Activated CD4-positive, alpha-beta T cell treated with anti-CD3 and anti-CD28 coated beads for 36 hours (primary cell): ENCODE measurements around the gene BCAP31. TPM values are rescaled to one million over a fixed set of nuclear protein-coding genes. Genes with fewer than 3 reads are reported as not detected.

Experiments used
- ATAC-seq: fragments of 200-7000 bp; cut with Tn5 transposase; one replicate; pipeline ENCODE4 v1.10.0; 2021; ENCODE audit warnings: mild to moderate bottlenecking, moderate library complexity
- CTCF ChIA-PET: fragments of 350-600 bp; sonication (Branson Sonifier 250); formaldehyde crosslinking; loops from one replicate; lab custom pipeline; 2021; ENCODE audit warnings: antibody characterized with exemption; lab: Charles Lee
- POLR2A ChIA-PET: fragments of 350-600 bp; sonication (Branson Sonifier 250); formaldehyde crosslinking; loops from one replicate; lab custom pipeline; 2021; ENCODE audit warnings: antibody characterized with exemption, inconsistent platforms; lab: Charles Lee
- DNase-seq: peaks from one replicate; pipeline ENCODE4 v3.0.0-alpha.2; 2020
- H3K27ac Mint-ChIP-seq: one replicate; pipeline ENCODE4 v1.8.0; 2021; ENCODE audit warnings: mixed read lengths
- H3K27me3 Mint-ChIP-seq: one replicate; pipeline ENCODE4 v1.8.0; 2021; ENCODE audit warnings: mixed read lengths
- H3K36me3 Mint-ChIP-seq: one replicate; pipeline ENCODE4 v1.8.0; 2021; ENCODE audit warnings: low read depth, mixed read lengths
- H3K4me1 Mint-ChIP-seq: one replicate; pipeline ENCODE4 v1.8.0; 2021; ENCODE audit warnings: mixed read lengths
- H3K4me3 Mint-ChIP-seq: one replicate; pipeline ENCODE4 v1.8.0; 2021; ENCODE audit warnings: mild to moderate bottlenecking, moderate library complexity, mixed read lengths
- H3K9me3 Mint-ChIP-seq: one replicate; pipeline ENCODE4 v1.8.0; 2021; ENCODE audit warnings: low read depth, mixed read lengths
- intact Hi-C, 2 experiments: fragments of 100-400 bp; cut with DNase I in 1 of 2; cut with micrococcal nuclease in 1 of 2; formaldehyde crosslinking; loops; one replicate each; pipeline versions ENCODE4 v1.14.2 to v1.15.1; 2022 to 2024; cut with DNase I, micrococcal nuclease
- total RNA-seq, 2 experiments: library from RNA; stranded (reverse); gene quantifications; one replicate each; pipeline ENCODE4 v1.2.3, GENCODE V29; 2021

Gene BCAP31
- total RNA-seq, 2 experiments from 2014 or later, result 78.0 to 106 TPM

DNA sequence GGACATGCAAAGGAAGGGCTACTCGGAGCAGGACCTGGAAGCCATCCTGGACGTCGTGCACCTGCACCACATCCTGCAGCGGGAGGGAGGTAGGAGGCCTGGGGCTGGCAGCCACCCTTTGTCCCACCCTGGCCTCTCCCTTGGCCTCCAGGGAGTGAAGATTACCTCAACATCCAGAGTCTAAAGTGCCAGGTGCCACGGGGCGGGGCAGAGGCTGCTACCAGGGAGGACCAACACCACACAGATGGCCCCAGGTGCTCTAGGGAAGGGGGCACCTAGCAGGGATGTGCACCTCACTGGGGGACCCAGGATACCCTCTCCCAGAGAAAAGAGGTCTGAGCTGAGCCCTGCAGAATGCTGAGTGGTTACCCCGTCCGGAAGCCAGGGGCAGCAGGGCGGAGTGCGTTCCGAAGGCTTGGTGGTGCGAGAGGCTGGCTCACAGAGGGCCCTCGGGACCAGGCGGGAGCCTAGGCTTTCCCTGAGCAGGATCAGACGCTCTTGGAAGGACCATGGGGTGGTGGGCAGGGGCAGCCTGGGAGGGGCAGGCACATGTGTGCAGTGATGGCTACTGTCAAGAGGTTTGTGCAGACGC is 16.5 kb upstream of the BCAP31 start:
- intact Hi-C loops, result no loop called here
- Mint-ChIP-seq H3K27ac (peak overlapping the region; percentile 74), H3K9me3 (no peaks in the 10 kb centered on the region), H3K4me1 (peaks cover 18% of the 10 kb centered on the region), H3K4me3 (no peak overlapping the region), H3K36me3 (no peaks in the 10 kb centered on the region), H3K27me3 (peaks cover 5% of the 10 kb centered on the region)
- DNase-seq (no peak), ATAC-seq (no peak)
- ChIA-PET CTCF (no interaction called here), POLR2A (no interaction called here)

DNA sequence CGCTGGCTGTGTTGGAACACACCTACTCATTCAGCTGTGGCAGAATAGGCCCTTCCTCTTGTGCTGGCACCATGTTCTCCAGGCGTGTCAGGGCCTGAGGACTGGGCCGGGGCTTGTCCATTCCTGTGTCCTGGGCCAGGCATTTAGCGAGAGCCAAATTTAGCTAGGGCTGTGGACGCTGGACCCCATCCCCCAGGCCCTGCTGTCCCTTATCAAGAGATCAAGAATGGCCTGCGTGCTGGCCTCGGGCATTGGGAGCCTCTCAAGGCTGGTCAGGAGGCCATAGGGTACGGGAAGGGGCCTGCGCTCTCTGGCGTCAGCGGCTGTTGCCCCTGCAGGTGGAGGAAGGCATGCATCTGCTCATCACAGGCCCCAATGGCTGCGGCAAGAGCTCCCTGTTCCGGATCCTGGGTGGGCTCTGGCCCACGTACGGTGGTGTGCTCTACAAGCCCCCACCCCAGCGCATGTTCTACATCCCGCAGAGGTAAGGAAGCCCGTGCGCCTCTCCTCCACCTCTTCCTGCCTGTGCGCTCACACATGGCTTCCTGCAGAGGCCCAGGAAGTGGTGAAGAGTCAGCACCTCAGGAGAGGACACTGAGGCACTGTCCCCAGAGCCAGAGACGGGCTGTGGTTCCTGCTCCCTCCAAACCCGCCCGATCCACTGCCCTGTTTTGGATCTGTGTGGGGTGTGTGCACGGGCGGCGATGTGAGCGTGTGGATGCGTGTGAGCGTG is 15.7 kb upstream of the BCAP31 start:
- ATAC-seq (peak; percentile 77), DNase-seq (peak; percentile 34)
- Mint-ChIP-seq H3K27ac (peak overlapping the region; percentile 74), H3K4me3 (no peak overlapping the region), H3K9me3 (no peaks in the 10 kb centered on the region), H3K4me1 (peaks cover 26% of the 10 kb centered on the region), H3K27me3 (peaks cover 3% of the 10 kb centered on the region), H3K36me3 (no peaks in the 10 kb centered on the region)
- CTCF ChIA-PET, result interaction anchor here (0.5 to 0.8 kb wide), 2 partner anchors 50 to 201 kb away, joined by 3 read pairs; no protein-coding TSS in a partner anchor
- intact Hi-C loops, result no loop called here
- POLR2A ChIA-PET, result no interaction called here

DNA sequence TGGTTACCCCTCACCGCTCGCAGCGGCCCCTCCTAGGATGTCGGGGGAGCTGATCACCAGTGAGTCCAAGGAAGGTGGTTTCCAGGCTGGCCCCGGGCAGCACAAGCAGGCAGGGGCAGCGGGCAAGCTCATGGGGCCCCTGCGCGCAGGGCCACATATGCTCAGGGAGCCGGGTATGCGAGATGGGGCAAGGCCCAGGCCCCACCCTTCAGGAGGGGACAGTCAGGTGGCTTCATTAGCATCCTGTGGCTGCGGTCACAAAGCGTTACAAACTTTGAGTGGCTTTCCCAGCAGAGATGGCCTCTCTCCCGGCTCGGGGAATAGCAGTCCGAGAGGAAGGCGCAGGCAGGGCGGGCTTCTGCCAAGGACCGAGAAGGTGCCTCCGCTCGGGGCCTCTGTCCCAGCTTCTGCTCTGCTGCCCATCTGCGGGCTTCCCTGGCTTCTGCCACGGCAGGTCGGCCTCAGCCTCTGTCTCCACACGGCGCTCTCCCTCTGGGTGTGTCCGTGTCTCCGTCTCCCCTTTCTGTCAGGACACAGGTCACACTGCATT is 13.9 kb upstream of the BCAP31 start:
- ATAC-seq (no peak), DNase-seq (no peak)
- peaks cover 3% of the 10 kb centered on the region for H3K36me3 Mint-ChIP-seq
- POLR2A ChIA-PET, result no interaction called here
- CTCF ChIA-PET, result no interaction called here
- peaks cover 27% of the 10 kb centered on the region for H3K4me1 Mint-ChIP-seq
- H3K27ac Mint-ChIP-seq, result no peak overlapping the region
- H3K9me3 Mint-ChIP-seq, result no peaks in the 10 kb centered on the region
- intact Hi-C loops, result no loop called here
- no peak overlapping the region for H3K4me3 Mint-ChIP-seq
- no peaks in the 10 kb centered on the region for H3K27me3 Mint-ChIP-seq

DNA sequence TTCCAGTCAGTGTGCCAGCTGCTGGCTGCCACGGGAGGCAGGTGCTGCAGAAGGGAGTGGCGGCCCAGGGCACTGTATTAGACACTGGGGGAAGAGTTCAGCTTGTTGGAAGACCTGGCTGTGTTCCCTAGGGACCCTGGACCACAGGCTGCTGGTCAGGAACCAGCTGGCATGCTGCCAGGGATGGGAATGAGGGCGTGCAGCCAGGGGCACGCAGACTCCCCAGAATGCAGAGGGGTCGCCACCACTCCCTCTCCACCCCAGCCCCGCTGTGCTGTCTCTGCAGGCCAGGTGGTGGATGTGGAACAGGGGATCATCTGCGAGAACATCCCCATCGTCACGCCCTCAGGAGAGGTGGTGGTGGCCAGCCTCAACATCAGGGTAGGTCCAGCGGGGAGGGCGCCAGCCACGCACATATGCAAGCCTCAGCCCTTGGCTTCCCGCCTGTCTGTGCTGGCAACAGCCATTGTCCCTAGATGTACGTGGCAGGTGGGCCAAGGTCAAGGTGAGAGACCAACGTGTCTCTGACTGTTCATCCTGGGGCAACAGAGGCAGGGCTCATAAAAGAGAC is 12.8 kb upstream of the BCAP31 start:
- POLR2A ChIA-PET, result no interaction called here
- Mint-ChIP-seq H3K4me1 (peaks cover 28% of the 10 kb centered on the region), H3K36me3 (peaks cover 3% of the 10 kb centered on the region), H3K4me3 (no peak overlapping the region), H3K9me3 (no peaks in the 10 kb centered on the region), H3K27me3 (no peaks in the 10 kb centered on the region), H3K27ac (no peak overlapping the region)
- DNase-seq (no peak), ATAC-seq (no peak)
- intact Hi-C loops, result no loop called here
- CTCF ChIA-PET, result interaction anchor here (0.5 kb wide), 1 partner anchor 70 kb away, joined by 3 read pairs; no protein-coding TSS in a partner anchor

DNA sequence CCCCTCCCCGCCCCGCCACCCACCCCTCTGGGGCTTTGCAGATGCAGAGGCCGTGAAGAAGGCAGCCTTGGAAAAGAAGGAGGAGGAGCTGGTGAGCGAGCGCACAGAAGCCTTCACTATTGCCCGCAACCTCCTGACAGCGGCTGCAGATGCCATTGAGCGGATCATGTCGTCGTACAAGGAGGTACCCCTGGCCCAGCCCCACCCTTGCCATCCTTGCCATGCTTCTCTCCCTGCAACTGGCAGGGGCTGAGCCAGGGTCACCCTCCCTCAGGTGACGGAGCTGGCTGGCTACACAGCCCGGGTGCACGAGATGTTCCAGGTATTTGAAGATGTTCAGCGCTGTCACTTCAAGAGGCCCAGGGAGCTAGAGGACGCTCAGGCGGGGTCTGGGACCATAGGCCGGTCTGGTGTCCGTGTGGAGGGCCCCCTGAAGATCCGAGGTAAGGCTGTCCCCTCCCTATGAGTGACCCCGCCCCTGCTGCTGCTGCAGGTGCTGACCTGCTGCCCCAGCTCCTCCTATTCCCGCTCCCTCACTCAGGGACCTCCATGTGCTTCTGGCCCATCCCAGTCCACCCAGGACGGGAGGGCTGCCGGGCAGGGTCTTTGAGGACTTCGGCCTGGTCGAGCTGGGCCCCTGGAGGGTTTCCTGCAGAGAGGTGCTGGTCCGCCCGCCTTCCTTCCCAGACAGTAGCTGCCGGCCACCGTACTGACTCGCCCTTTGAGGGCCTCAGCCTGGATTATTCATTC is 12.1 kb upstream of the BCAP31 start:
- no peaks in the 10 kb centered on the region for H3K27me3 Mint-ChIP-seq
- no peak for ATAC-seq
- H3K9me3 Mint-ChIP-seq, result peaks cover 3% of the 10 kb centered on the region
- ChIA-PET CTCF (no interaction called here), POLR2A (no interaction called here)
- no peak overlapping the region for H3K4me3 Mint-ChIP-seq
- peaks cover 10% of the 10 kb centered on the region for H3K36me3 Mint-ChIP-seq
- intact Hi-C loops, result no loop called here
- peaks cover 34% of the 10 kb centered on the region for H3K4me1 Mint-ChIP-seq
- DNase-seq, result no peak
- H3K27ac Mint-ChIP-seq, result no peak overlapping the region

DNA sequence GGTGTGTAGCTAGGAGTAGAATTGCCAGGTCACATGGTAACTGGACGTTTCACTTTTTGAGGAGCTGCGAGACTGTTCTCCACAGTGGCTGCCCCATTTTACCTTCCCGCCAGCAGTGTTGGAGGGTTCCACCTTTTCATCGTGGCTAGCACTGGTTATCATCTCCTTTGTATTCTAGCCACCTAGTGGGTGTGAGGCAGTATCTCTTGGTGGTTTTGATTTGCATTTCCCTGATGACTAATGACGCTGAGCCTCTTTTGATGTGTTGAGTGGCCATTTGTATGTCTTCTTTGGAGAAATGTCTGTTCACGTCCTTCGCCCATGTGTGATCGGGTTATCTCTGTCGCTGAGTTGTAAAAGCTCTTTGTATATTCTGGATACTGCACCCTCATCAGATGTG is 11.1 kb upstream of the BCAP31 start:
- POLR2A ChIA-PET, result no interaction called here
- Mint-ChIP-seq H3K36me3 (peaks cover 12% of the 10 kb centered on the region), H3K4me1 (peaks cover 35% of the 10 kb centered on the region), H3K4me3 (no peak overlapping the region), H3K27ac (no peak overlapping the region), H3K27me3 (no peaks in the 10 kb centered on the region), H3K9me3 (peaks cover 3% of the 10 kb centered on the region)
- peak; percentile 76 for ATAC-seq
- peak; percentile 9 for DNase-seq
- CTCF ChIA-PET, result interaction anchor here (0.7 kb wide), 1 partner anchor 51 kb away, joined by 3 read pairs; no protein-coding TSS in a partner anchor
- intact Hi-C loops, result no loop called here

DNA sequence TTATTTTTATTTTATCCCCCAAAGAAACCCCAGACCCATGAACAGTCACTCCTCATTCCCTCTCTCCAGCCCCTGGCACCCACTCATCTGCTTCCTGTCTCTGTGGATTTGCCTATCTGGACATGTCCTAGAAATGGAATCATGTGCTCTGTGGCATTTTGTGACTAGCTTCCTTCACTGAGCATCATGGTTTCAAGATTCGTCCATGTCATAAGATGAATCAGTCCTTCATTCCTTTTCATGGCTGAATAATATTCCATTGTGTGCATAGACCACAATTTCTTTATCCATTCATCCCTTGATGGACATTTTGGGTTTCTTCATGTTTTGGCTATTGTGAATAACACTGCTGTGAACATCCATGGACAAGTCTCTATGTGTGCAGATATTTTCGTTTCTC is 10.7 kb upstream of the BCAP31 start:
- ATAC-seq, result no peak
- peaks cover 3% of the 10 kb centered on the region for H3K9me3 Mint-ChIP-seq
- CTCF ChIA-PET, result interaction anchor here (0.7 kb wide), 1 partner anchor 52 kb away, joined by 3 read pairs; no protein-coding TSS in a partner anchor

DNA sequence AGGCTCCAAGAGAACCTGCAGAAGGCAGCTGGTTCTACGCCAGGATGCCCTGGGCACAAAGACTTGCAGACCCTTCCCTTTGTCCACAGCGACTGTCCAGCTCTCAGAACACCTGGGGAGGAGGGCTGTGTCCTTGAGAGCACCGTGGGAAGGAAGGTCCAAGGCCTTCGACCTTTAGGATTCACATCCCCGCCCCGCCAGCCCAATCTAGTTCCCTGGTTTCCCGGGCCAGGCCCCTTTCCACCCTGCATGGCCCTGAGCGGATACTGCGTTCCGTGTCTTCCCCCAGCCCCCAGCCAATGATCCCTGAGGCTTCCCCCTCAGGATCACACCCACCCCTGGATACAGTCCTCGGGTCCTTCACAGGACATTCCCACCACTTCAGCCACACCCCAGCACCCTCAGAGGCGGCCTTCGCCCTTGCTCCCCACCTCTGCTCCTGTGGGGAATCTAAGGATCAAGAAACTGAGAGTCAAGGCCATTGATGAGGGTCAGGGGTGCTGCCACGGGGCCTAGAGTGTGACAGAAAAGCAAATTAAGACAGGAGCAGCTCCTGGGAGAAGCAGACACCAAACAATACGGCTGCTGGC is 9.6 kb upstream of the BCAP31 start:
- Mint-ChIP-seq H3K27ac (no peak overlapping the region), H3K4me1 (peaks cover 26% of the 10 kb centered on the region), H3K36me3 (peaks cover 12% of the 10 kb centered on the region), H3K9me3 (peaks cover 3% of the 10 kb centered on the region), H3K4me3 (no peak overlapping the region), H3K27me3 (no peaks in the 10 kb centered on the region)
- POLR2A ChIA-PET, result no interaction called here
- intact Hi-C loops, result no loop called here
- no peak for DNase-seq
- CTCF ChIA-PET, result no interaction called here
- ATAC-seq, result no peak

More for the DNA sequence above, 10.7 kb upstream of the BCAP31 start:
- Mint-ChIP-seq H3K4me3 (no peak overlapping the region), H3K27ac (no peak overlapping the region), H3K27me3 (no peaks in the 10 kb centered on the region), H3K36me3 (peaks cover 12% of the 10 kb centered on the region), H3K4me1 (peaks cover 30% of the 10 kb centered on the region)
- POLR2A ChIA-PET, result no interaction called here
- DNase-seq, result no peak
- intact Hi-C loops, result no loop called here

DNA sequence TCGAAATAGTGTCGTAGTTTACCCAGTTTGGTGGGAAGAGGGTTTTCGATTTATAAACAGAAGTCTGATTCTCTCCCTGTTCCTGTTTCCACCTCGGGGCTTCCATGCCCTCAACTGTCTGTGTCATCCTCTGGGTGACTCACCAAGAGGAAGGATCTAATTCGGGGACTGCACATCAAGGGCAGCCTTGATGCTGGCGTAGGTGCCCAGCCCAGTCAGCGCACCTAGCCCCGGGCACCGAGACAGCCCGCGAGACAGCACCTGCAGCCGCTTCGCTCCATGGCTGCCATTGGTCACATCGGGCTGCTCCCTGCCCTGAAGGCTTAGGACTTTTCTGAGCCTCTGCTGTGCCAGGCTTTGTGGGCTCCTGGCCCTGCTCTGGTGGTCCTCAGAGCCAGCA is 8.2 kb upstream of the BCAP31 start:
- DNase-seq (no peak), ATAC-seq (no peak)
- H3K4me1 Mint-ChIP-seq, result peaks cover 27% of the 10 kb centered on the region
- no peak overlapping the region for H3K27ac Mint-ChIP-seq
- H3K27me3 Mint-ChIP-seq, result no peaks in the 10 kb centered on the region
- intact Hi-C loops, result no loop called here
- CTCF ChIA-PET, result no interaction called here
- no peak overlapping the region for H3K4me3 Mint-ChIP-seq
- POLR2A ChIA-PET, result no interaction called here
- peaks cover 3% of the 10 kb centered on the region for H3K9me3 Mint-ChIP-seq
- H3K36me3 Mint-ChIP-seq, result peaks cover 12% of the 10 kb centered on the region

DNA sequence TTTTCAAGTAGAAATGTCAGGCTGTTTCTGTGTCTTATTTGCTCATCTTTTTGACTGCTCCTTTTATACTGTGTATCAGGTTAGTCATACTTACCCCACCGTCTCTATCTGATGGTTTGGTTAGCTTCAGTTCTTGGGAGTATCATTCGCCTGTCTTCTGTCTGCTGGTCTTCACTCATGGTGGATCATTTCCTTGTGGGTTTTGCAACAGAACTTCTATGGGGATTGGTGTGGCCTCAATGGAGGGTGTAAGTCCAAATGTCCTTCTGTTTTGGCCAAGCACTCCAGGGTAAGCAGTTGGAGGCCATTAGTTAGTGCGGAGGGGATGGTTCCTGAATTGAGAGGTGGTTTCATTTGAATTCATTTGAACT is 7.6 kb upstream of the BCAP31 start:
- peaks cover 12% of the 10 kb centered on the region for H3K36me3 Mint-ChIP-seq
- no peaks in the 10 kb centered on the region for H3K27me3 Mint-ChIP-seq
- no peak overlapping the region for H3K4me3 Mint-ChIP-seq
- ChIA-PET CTCF (no interaction called here), POLR2A (no interaction called here)
- intact Hi-C loops, result no loop called here
- DNase-seq (no peak), ATAC-seq (no peak)
- peaks cover 3% of the 10 kb centered on the region for H3K9me3 Mint-ChIP-seq
- peaks cover 33% of the 10 kb centered on the region for H3K4me1 Mint-ChIP-seq
- peak overlapping the region; percentile 28 for H3K27ac Mint-ChIP-seq
